Liver (tissue), 3 donors: ENCODE measurements around the gene FBXW11.

Experiments used
- EGR1 ChIP-seq, 2 donors: IDR thresholded peaks; 2 replicates each; pipeline ENCODE4 v1.6.1; 2016 to 2018; ENCODE audit warnings: antibody characterized with exemption in 2 of 2, low read depth in 2 of 2
- FOXA1 ChIP-seq: IDR thresholded peaks from 2 replicates; pipeline ENCODE4 v1.6.1; 2016; ENCODE audit warnings: antibody characterized with exemption
- GABPA ChIP-seq, 2 donors: IDR thresholded peaks in 1 of 2; conservative IDR thresholded peaks in 1 of 2; 2 replicates each; pipeline ENCODE4 v1.6.1; 2016; ENCODE audit warnings: antibody characterized with exemption in 2 of 2, mild to moderate bottlenecking in 1 of 2, moderate library complexity in 1 of 2
- HNF4A ChIP-seq, 2 donors: conservative IDR thresholded peaks; 2 replicates each; pipeline ENCODE4 v1.6.1; 2016; ENCODE audit warnings: antibody characterized with exemption in 2 of 2, mild to moderate bottlenecking in 2 of 2
- RAD21 ChIP-seq, 2 donors: IDR thresholded peaks; 2 replicates each; pipeline ENCODE4 v1.6.1; 2016; ENCODE audit warnings: antibody characterized with exemption in 2 of 2, mild to moderate bottlenecking in 2 of 2
- RXRA ChIP-seq, 2 donors: IDR thresholded peaks; 2 replicates each; pipeline ENCODE4 v1.6.1; 2017 to 2018; ENCODE audit warnings: antibody characterized with exemption in 2 of 2, mild to moderate bottlenecking in 1 of 2
- SP1 ChIP-seq: IDR thresholded peaks from 2 replicates; pipeline ENCODE4 v1.6.1; 2018; ENCODE audit warnings: antibody characterized with exemption, mild to moderate bottlenecking
- YY1 ChIP-seq: IDR thresholded peaks from 2 replicates; pipeline ENCODE4 v1.6.1; 2016; ENCODE audit warnings: antibody characterized with exemption, mild to moderate bottlenecking
- TF ChIP-seq, protein P1 (sequence below): IDR thresholded peaks from 2 replicates; pipeline ENCODE4 v1.6.1; 2016; ENCODE audit warnings: antibody characterized with exemption, mild to moderate bottlenecking
- TF ChIP-seq, protein P2 (sequence below): fragments of 150-350 bp; IDR thresholded peaks from 2 replicates; pipeline ENCODE4 v1.5.1; 2017; ENCODE audit warnings: improper control_type of control experiment, low read depth, low read length; ENCODE audit not compliant: missing input control
- TF ChIP-seq, protein P3 (sequence below): IDR thresholded peaks from 2 replicates; pipeline ENCODE4 v1.6.1; 2016; ENCODE audit warnings: antibody characterized with exemption
- TF ChIP-seq, protein P4 (sequence below): IDR thresholded peaks from 2 replicates; pipeline ENCODE4 v1.6.1; 2016; ENCODE audit warnings: antibody characterized with exemption
- TF ChIP-seq, protein P5 (sequence below): IDR thresholded peaks from 2 replicates; pipeline ENCODE4 v1.6.1; 2016; ENCODE audit warnings: antibody characterized with exemption
- donor health status: healthy.
- donor health status: healthy.

DNA sequence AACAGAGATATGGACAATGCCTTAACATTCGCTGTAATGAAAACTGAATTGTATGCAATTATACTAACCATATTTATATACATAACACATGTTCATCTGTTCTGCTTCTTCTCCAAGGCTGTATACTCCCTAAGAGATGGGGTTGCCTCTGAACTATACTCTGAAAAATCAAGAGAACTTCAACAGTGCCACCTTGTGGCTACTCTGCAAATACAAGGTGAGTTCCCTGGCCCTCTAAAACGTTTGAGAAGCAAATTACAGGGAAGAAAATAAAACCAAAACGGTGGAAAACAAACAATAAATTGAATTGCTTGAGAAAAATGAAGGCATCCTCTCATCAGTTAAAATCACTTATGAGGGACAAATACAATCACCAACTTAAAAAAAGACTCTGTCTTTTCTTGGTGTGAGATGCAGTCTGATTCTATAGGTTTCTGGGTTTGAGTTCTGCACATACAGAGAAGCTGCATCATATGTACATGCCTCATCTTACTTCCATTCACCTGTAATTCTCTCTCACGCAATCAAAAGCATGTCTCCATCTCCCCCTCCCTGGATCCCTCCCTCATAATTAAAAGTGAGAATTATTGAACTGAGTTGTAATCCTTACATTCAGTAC lies 98.6 kb downstream of the FBXW11 start:
- TF ChIP-seq EGR1 (IDR thresholded peaks at IDR 0.05; ENCODE audit: low read depth in 2 of 2), result no peak
- TF ChIP-seq, protein P1, sequence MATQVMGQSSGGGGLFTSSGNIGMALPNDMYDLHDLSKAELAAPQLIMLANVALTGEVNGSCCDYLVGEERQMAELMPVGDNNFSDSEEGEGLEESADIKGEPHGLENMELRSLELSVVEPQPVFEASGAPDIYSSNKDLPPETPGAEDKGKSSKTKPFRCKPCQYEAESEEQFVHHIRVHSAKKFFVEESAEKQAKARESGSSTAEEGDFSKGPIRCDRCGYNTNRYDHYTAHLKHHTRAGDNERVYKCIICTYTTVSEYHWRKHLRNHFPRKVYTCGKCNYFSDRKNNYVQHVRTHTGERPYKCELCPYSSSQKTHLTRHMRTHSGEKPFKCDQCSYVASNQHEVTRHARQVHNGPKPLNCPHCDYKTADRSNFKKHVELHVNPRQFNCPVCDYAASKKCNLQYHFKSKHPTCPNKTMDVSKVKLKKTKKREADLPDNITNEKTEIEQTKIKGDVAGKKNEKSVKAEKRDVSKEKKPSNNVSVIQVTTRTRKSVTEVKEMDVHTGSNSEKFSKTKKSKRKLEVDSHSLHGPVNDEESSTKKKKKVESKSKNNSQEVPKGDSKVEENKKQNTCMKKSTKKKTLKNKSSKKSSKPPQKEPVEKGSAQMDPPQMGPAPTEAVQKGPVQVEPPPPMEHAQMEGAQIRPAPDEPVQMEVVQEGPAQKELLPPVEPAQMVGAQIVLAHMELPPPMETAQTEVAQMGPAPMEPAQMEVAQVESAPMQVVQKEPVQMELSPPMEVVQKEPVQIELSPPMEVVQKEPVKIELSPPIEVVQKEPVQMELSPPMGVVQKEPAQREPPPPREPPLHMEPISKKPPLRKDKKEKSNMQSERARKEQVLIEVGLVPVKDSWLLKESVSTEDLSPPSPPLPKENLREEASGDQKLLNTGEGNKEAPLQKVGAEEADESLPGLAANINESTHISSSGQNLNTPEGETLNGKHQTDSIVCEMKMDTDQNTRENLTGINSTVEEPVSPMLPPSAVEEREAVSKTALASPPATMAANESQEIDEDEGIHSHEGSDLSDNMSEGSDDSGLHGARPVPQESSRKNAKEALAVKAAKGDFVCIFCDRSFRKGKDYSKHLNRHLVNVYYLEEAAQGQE, result no peak
- TF ChIP-seq, protein P2, sequence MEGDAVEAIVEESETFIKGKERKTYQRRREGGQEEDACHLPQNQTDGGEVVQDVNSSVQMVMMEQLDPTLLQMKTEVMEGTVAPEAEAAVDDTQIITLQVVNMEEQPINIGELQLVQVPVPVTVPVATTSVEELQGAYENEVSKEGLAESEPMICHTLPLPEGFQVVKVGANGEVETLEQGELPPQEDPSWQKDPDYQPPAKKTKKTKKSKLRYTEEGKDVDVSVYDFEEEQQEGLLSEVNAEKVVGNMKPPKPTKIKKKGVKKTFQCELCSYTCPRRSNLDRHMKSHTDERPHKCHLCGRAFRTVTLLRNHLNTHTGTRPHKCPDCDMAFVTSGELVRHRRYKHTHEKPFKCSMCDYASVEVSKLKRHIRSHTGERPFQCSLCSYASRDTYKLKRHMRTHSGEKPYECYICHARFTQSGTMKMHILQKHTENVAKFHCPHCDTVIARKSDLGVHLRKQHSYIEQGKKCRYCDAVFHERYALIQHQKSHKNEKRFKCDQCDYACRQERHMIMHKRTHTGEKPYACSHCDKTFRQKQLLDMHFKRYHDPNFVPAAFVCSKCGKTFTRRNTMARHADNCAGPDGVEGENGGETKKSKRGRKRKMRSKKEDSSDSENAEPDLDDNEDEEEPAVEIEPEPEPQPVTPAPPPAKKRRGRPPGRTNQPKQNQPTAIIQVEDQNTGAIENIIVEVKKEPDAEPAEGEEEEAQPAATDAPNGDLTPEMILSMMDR, result peak; percentile 68
- TF ChIP-seq GABPA (IDR thresholded peaks at IDR 0.05 in 1 of 2, conservative IDR thresholded peaks at IDR 0.05 in 1 of 2), result no peak
- TF ChIP-seq RXRA (IDR thresholded peaks at IDR 0.05), result no peak
- TF ChIP-seq, protein P3, sequence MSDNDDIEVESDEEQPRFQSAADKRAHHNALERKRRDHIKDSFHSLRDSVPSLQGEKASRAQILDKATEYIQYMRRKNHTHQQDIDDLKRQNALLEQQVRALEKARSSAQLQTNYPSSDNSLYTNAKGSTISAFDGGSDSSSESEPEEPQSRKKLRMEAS, result no peak
- TF ChIP-seq, protein P4, sequence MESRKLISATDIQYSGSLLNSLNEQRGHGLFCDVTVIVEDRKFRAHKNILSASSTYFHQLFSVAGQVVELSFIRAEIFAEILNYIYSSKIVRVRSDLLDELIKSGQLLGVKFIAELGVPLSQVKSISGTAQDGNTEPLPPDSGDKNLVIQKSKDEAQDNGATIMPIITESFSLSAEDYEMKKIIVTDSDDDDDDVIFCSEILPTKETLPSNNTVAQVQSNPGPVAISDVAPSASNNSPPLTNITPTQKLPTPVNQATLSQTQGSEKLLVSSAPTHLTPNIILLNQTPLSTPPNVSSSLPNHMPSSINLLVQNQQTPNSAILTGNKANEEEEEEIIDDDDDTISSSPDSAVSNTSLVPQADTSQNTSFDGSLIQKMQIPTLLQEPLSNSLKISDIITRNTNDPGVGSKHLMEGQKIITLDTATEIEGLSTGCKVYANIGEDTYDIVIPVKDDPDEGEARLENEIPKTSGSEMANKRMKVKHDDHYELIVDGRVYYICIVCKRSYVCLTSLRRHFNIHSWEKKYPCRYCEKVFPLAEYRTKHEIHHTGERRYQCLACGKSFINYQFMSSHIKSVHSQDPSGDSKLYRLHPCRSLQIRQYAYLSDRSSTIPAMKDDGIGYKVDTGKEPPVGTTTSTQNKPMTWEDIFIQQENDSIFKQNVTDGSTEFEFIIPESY, result no peak
- TF ChIP-seq, protein P5, sequence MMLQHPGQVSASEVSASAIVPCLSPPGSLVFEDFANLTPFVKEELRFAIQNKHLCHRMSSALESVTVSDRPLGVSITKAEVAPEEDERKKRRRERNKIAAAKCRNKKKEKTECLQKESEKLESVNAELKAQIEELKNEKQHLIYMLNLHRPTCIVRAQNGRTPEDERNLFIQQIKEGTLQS, result no peak
- no peak for TF ChIP-seq YY1
- no peak for TF ChIP-seq SP1
- no peak for TF ChIP-seq FOXA1
- no peak for TF ChIP-seq HNF4A (conservative IDR thresholded peaks at IDR 0.05)
- TF ChIP-seq RAD21 (IDR thresholded peaks at IDR 0.05), result peak; percentile 82 to 89
